AG09319 (cell line): ENCODE measurements around the gene CDCA7L.

Experiments
- DNase-seq: peaks from one replicate; pipeline ENCODE4 v3.0.0-alpha.2; 2010; ENCODE audit warnings: low read depth; ENCODE audit errors: extremely low read depth
- TF ChIP-seq, protein P1 (sequence below): IDR thresholded peaks from 2 replicates; pipeline ENCODE4 v1.5.1; 2011; ENCODE audit warnings: low read depth, mild to moderate bottlenecking, inconsistent platforms, low read length, moderate library complexity

Gene CDCA7L

DNA sequence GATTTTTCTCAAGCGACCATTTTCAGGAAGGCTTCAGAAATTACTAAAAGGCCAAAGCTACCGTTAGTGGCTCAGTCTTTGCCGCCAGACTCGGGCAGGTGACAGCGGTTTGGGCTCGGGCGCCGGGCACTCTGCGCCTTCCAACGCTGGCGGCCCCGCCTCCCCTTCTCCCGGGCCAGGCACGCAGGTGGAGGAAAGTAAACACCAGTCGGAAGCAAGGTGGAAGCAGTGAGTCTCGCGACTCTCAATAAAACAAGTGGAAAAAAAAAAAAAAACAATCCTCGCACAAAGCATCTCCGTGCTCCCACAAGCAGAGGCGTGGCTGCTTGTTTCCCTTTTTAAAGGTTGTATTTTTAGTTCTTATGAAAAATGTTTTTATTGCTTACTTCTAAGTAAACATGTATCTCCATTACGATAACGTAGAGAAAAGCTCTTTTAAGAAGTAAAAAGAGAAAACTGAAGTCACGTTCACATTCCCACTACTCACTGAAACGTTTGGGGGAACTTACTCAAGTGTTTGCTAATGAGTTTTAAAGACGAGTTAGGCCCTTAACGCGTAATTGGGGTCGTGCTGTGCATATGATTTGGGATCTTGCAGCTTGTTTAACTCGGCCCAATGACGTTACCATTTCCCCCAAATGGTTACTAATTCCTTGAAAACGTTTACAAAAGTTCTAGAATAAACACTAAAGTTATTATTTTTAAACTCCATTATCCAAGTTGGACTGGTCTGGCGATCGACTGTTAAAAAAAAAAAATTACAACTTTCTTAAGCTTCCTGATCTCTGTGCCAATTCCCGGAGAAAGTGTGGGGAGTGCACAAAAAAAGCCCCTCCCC, 864 bp downstream of the CDCA7L start:
- no peak for DNase-seq
- TF ChIP-seq, protein P1, sequence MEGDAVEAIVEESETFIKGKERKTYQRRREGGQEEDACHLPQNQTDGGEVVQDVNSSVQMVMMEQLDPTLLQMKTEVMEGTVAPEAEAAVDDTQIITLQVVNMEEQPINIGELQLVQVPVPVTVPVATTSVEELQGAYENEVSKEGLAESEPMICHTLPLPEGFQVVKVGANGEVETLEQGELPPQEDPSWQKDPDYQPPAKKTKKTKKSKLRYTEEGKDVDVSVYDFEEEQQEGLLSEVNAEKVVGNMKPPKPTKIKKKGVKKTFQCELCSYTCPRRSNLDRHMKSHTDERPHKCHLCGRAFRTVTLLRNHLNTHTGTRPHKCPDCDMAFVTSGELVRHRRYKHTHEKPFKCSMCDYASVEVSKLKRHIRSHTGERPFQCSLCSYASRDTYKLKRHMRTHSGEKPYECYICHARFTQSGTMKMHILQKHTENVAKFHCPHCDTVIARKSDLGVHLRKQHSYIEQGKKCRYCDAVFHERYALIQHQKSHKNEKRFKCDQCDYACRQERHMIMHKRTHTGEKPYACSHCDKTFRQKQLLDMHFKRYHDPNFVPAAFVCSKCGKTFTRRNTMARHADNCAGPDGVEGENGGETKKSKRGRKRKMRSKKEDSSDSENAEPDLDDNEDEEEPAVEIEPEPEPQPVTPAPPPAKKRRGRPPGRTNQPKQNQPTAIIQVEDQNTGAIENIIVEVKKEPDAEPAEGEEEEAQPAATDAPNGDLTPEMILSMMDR = no peak

DNA sequence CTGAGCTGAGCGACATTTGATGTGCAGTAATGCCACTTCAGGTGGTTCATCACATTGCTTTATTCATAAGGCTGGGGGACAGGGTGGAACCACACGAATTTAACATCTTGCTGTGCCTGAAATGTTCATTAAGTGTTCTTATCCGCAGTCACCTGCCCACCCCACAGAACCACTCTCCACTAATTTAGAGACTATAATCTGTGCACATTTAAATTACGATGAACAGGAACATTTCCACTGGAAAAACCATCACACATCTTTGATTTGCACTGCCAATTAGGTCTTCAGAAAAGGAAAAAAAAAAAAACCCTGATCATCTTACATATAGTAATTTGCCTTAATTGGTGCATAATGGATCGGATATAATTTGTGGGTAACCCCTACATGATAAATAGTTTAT, 2.3 kb downstream of the CDCA7L start:
- DNase-seq = no peak
- TF ChIP-seq, protein P1 = no peak

DNA sequence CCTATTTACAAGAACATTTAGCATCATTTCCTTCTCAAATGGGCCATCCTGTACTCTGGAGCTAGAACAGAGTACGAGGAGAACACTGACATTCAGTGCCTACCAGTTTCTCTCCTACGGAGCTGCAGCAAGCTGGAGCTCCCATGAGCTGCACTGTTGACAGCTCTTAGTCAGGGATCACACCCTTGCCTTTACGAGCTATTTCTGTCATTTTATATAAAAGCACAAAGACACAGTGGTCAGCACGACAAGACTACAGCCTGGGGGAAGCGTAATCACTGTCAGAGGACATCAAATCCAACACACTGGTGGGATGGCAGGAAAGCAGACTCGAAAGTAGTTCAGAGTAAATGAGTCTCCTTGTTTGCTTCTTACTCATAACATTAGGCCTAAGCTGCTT, 2.7 kb downstream of the CDCA7L start:
- DNase-seq = no peak
- TF ChIP-seq, protein P1 = no peak

DNA sequence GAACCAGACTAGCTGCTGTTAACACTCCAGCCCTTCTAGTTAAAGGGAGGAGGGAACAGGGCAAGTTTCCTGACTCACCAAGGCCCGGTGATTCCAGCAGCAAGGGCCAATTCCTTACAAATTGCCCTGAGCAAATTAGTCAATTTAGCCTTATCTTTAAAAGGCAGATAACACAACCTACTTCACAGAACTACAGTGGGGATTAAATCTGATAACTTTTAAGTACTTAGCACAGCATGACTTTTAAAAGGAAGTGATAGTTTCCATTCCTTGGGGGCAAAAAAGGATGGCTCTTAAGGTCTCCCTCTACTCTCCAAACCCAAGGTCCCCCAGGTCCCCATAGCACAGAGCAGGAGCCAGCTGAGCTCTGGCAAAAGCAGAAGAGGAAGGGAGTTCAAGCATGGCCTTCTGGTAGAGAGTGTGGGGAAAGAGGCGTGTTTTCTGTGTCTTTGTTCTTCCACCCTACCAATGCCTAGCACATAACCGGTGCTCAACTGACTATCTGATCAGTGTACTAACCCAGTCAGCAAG, 4.0 kb downstream of the CDCA7L start:
- TF ChIP-seq, protein P1 = no peak
- no peak for DNase-seq

DNA sequence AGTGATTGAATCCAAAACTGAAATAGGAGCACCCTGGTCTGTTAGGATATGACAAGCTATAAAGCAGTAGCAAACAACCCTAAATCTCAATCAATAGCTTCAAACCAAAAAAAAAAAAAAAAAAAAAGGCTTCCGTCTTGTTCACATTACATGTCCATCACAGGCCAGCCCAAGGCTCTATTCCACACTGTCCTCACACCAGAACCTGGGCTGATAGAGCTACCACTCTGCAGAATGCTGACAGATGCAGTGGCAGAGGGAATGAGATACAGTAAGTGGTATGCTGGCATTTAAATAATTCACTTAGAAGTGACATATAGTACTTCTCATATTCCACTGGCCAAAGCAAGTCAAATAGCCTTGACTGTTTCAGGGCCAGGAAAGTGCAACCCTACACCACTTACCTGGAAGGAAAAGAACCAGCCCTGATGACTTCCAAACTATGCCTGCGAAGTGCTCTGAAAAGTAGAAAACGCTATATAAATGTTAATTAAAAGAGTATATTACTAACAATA, 5.8 kb downstream of the CDCA7L start:
- TF ChIP-seq, protein P1 = no peak

DNA sequence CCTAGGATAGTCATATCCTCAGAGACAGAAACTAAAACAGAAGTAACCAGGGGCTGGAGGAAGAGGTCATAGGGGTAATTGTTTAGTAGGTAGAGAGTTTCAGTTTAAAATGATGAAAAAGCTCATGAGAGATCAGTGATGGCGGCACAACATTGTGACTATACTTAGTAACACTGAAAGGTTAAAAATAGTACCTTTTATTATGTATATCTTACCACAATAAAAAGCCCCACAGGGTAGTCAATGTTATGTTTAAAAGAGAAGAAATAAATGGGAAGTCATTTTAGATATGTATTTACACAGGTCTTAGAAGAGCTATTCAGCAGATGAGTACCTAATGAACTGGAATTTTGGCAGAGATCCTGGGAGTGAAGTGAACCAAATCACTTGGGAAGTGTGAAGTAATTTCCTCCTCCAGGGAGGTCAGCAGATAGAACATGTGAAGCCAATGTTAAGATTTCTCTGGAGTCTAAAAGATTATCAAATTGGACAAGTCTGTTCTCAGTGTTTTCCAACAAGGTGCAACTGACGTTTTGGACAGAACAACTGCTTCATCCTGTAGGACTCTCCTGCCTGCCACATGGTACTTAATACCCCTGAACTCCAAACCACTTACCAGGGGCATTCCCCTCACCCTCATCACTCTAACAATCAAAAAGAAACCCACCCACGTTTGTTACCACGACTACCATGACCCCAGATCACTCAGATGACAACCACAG, 6.4 kb downstream of the CDCA7L start:
- TF ChIP-seq, protein P1 = no peak

More for the DNA sequence above, 5.8 kb downstream of the CDCA7L start:
- no peak for DNase-seq

DNA sequence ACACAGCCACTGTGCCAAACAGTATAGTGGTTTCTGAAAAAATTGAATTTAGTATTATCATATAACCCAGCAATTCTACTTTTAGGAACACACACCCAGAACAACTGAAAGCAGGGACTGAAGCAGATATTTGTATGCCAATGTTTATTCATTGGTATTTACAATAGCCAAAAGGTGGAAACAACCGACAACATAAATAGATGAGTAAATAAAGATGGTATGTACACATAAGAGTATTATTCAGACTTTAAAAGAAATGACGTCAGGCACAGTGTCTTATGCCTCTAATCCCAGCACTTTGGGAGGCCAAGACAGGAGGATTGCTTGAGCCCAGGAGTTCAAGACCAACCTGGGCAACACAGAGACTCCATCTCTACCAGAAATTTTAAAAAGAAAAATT, 7.2 kb downstream of the CDCA7L start:
- no peak for DNase-seq
- TF ChIP-seq, protein P1 = no peak

More for the DNA sequence above, 6.4 kb downstream of the CDCA7L start:
- DNase-seq = no peak
